Endothelial cell of hepatic sinusoid (primary cell): ENCODE results near the gene VIPAS39.
"Not testable (repeated sequence)": the region's sequence is repeated elsewhere in the genome, so short reads cannot be mapped to it uniquely, and the experiment has no call there.

Experiments used
- in situ Hi-C: cut with HindIII; loops from 2 replicates; pipeline ENCODE4 v1.10.0; 2017; ENCODE audit warnings: low sequenced_read_pairs

The VIPAS39 gene

DNA sequence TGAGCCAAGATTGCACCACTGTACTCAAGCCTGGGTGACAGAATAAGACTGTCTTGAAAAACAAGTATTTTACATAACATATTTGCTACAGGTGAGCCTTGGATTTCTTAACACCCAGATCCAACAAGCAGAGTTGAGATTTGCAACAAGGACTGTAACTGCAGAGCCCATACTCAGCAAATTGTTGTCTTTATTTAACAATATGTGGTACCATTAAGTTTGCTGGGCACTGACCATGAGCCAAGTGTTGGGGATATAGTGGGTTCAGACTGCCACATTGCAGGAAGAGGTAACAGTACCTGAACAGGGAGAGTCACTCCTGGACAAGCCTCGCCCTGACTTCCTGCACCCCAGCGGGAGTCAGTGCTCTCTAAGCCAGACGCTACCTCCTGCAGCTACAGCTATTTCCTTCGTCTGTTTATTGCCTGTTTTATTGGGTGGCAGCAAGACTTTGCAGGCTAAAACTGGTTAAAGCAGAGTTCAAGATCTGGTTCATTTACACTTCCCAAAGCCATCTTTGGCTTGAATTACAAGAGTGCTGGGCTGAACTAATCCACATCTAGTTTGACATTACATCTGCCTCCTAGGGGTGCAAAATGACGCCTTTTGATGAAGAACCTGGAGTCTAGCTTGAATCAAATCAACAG lies 12.9 kb upstream of the VIPAS39 start:
- in situ Hi-C loops, result no loop called here

DNA sequence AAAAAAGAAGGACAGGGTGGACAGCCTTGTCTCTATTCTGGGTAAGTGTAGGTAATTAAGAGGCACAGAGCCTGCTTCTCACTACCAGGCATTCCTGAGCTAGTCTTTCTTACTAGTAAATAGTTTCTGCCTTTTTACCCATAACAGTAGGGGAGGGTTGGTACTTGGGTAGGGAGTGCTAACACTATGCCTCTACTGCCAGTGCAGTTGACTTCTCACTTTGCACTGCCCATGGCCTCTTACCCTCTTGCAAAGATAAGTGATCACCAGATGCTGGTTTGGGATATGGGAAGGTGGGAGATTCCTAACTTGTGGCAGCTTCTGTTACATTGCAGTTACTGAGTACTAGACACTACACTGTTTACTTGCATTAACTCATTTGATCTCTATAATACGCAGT lies 12.1 kb upstream of the VIPAS39 start:
- in situ Hi-C loops, result no loop called here

DNA sequence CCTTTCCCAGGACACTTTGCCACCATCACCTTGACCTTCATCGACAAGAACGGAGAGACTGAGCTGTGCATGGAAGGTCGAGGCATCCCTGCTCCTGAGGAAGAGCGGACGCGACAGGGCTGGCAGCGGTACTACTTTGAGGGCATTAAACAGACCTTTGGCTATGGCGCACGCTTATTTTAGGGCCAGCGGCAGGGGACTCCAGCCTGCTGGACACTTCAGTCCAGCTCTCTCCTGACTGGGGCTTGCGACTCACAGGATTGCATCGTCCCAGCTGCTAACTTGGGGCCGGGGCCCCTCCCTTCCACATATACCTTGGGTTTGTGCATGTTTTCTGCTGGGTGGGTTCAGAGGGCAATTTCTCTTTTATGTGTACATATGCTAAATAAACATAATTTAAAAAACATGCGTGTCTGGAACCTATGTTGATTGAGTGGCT lies 11.7 kb upstream of the VIPAS39 start:
- in situ Hi-C loops, result no loop called here

DNA sequence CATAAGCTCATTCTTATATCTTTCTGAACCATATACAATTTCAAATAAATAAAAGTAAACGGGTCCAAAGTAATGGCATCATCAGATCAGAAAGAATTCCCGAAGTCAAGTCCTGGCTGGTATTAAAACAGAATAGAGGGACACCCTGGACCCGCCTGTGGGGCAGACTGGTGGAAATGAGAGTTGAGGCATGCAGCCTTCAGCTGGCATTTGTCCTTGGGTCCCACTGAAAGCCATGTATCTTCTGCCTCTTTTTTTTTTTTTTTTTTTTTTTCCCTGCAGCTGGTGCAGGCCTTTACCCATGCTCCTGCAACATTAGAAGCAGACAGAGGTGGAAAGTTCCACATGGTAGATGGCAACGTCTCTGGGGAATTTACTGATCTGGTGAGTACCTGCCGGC lies 10.4 kb upstream of the VIPAS39 start:
- in situ Hi-C loops, result no loop called here

DNA sequence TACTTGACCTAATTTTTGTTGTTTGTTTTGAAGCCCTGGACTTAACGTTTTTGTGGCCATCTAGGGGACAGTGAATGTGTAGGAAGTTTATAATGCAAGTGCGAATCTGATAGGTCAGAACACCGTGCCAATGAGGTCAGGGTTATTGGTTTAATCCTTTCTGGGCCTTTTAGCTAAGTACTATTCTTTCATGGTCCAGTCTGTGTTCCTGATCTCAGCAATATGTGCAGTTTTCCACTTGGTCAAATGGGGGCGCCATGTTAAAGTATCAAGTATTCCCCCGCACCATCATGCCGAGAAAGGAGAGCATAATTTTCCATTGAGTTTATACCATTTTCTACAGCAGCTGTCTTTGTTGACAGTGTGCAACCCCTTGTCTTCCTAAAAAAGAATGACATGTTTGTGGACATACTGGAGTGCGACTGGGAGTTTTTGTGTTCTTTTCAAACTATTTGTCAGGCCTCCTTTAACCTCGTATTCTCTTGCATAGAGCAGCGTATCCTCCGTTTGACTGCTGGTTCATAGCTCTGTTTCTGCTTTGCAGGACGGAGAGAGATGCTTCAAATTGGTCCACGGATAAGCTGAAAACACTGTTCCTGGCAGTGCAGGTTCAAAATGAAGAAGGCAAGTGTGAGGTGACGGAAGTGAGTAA lies 1.8 kb upstream of the VIPAS39 start:
- in situ Hi-C loops, result no loop called here

DNA sequence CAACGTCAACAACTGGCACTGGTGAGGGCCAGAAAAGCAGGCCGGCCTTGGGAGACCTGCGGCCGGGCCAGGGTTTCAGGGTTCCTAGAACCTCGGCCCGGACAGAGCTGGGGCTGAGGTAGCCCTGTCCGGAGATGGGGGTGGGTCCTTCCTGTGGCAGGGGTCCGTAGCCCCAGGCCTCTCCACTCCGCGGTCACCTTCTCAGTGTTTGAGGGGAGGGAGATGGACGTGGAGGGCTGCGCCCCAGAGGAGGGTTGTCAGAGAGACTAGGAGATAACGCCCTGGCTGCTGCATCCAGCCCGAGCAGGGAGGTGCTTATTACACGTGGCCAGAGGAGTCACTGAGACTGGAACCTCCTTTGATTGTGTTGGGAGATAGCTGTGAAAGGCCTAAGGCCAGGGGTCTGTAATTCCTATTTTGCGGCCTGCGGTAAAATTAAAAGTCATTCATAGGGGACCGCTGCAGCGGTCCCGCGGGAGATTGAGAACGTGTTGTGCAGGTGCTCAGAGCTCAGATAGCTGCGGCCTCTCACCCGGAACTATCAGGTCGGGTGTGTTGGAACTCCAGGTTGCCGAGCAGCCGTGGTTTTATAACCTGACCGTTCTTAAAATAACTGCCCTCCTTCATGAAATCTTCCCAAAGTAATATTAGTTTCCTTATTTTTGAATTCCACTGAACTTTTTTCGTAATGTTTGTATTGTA lies 999 bp upstream of the VIPAS39 start:
- in situ Hi-C loops, result no loop called here

DNA sequence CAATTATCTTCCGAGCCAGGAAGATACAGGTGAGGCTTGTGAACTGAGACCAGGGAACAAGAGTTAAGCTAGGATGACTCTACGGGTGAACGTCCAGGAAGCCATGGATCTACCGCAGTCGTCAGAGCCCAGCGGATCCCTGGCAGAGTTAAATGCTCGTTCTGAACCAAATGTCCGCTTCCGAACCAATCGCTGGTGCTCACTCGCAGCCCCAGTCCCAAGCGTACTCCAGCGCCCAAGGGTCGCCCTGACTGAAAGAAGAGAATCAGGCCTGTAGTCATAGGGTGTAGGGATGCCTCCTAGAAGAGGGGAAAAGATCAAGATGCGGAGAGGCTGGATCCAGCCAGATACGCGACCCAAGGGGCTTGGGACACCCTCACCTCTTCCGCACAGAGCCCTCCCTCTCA lies 283 bp downstream of the VIPAS39 start:
- in situ Hi-C loops, result no loop called here

DNA sequence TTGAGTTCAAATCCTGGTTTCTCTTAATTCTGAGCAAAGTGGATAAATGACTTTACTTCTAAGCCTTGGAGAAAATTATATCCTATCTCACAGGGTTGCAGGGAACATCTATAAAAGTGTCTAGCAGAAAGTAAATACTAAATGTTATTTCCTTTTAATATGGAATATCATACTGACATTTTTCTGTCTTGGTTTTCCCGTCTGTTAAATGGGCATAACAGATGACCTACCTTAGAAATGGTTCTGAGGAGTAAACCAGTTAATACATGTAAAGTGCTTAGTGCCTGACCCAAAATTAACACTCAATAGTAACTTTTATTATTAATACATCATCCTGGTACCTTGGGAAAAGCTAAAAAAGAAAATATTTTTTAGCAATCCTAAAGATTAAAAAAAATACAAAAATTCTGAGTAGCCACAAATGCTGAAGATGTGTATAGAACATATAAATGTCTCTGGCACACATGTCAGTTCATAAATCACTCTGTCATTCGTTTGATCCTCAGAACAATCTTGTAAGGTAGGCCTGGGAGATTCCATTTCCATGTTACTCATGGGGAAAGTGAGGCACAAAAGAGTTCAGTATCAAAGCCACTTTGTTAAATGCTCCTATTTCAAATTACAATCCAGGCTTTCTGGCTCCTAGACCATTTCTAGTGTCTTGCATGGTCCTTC lies 1.3 kb downstream of the VIPAS39 start:
- in situ Hi-C loops, result no loop called here

DNA sequence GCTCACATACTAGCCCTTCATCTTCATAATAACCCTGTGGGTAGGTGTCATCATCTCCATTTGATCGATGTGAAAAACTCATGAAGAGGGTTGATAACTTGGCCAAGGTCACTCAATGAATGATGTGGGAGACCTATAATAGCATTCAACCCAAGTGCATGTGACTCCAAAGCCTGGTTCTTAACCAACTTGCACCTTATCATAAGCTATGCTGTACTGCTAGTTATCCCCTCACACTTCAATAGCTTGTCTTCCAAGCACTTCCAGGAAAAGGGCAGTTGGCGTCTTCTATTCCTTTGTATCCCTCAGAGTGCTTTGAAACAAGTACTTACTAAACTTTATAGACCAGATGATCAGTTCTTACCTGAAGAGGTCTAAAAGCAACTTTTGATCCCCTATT lies 15.2 kb downstream of the VIPAS39 start:
- in situ Hi-C loops, result no loop called here

DNA sequence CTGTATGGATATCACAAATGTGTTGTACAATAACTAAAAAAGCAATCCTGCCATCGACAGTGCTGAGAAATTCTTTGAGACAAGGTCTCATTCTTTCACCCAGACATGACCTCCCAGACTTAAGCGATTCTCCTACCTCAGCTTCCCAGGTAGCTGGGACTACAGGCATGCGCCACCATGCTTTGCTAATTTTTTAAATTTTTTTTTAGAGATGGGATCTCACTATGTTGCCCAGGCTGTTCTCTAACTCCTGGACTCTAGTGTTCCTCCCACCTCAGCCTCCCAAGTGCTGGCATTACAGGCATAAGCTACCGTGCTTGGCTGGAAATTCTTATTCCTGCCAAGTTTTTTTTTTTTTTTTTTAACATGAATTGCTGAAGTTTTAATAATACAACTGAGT lies 17.5 kb downstream of the VIPAS39 start:
- in situ Hi-C loops, result no loop called here

DNA sequence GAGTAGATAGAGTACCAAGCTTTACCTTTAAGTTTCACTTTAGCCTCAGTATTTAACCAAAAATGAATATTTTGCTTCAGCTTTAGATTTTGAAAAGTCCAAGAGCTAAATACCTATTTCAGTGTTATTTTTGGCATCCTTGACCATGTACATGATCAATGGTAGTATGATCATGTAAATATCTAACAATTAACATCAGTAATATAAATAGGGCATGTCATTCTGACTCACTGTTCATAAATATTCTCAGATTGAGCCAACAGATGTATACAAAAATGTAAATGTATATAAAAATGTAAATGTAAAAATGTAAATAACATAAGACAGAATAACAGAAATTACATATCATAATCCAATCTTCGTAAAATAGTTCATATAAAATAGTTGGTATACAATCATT lies 18.8 kb downstream of the VIPAS39 start:
- in situ Hi-C loops, result no loop called here

DNA sequence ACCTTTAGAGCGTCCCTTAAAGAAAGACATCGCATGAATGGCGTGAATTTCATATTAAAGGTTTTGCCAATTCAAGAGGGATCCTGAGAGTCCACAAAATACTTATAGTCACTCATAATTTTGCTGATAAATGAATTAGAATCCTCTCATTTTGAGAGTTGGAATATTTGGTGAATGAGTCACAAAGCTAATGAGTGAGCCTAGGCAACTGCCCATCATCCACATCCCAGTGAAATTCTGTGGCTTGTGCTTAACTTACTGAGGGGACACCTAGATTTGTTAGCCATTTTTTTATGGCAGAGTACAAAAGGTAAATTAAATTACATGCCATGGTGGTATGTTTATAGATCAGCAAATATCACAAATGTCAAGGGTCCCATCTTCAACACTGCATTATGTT lies 21.4 kb downstream of the VIPAS39 start:
- in situ Hi-C loops, result no loop called here

DNA sequence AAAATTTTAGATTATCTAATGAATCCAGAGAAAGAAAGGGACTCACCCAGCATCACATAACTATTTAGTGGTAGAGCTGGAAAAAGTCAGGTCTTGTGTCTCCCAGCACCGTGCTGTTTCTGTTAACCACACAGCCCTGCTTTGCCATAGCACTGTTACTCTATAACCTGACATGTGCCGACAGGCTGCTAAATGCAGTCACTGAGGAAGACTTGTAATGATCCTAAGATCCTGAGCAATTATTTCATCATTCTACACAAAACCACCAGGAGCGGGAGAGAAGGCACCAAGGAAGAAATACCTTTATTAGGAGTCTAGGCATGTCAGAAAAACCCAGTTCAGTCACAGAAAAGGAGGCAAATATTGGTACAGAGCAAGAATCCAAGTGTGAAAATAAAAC lies 31.0 kb downstream of the VIPAS39 start:
- in situ Hi-C loops, result no loop called here

DNA sequence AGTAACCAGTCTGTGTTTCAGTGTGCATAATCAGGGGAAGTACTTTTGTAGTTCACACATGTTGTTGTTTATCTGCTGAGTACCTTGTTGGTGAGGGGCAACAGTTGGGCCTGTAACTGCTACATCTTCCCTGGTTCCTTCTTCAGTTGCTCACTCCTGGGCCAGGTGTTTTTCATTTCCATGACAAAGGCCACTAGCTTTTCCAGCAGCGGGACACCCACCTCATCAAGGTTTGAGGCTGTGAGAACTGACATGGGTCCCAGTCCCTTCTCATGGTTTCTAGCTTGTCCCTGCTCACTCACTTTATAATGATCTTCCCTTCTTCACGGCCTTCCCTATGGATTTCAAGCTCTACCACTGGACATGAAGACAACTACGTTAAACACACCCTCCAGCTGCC lies 32.5 kb downstream of the VIPAS39 start:
- in situ Hi-C loops, result no loop called here

DNA sequence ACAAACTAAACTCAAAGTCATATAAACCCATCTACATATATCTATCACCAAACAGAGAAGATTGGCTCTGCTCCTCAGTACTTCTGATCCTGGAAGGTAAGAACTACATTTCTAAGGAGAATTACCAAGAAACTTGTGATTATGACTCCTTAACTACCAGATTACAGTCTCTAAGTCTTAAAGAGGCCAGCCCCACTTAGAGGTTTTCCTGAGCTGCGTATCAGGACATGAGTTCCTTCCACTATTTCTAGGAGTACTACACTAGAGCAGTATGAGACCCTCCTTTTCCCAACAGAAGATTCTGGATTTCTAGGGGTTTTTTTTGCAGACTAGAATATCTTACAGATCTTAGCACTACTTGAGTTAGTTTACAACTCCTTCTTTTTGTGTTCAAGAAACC lies 34.0 kb downstream of the VIPAS39 start, which contains the start of gene NOXRED1:
Gene NOXRED1, minus strand, starts transcription at position 101 of the 400 bp plus-strand sequence. CDS start 634 bp downstream, outside the sequence.
- in situ Hi-C loops, result no loop called here

DNA sequence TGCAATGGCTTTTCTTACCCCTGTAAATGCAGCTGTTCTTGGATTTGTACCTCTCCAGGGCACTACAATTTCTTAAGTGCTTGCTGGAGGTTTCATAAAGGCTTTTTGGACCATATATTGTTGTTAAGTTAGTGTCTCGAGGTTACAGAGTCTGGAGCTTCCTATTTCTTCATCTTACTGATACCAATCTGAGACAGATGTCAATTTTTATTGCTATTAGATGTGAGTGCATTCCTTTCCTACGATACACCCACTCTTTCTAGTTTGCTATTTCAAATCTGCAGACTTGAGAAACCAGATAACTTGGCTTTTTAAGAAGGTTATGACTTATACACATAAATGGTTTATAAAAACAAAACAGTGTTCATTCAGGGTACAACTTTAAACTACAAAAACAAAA lies 36.2 kb downstream of the VIPAS39 start:
- in situ Hi-C loops, result no loop called here

DNA sequence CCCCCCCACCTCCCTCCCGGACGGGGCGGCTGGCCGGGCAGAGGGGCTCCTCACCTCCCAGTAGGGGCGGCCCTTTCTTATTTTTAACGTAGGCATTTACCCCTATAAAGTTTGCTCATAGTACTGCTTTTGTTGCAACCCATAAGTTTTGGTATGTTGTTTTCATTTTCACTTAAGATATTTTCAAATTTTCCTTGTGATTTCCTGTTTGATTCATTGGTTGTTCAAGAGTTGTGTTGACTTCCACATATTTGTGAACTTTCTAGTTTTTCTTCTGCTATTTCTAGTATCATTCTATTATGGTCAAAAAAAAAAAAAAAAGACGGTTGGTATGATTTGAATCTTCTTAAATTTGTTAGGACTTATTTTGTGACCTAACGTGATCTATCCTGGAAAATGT lies 40.6 kb downstream of the VIPAS39 start:
- in situ Hi-C loops, result no loop called here

DNA sequence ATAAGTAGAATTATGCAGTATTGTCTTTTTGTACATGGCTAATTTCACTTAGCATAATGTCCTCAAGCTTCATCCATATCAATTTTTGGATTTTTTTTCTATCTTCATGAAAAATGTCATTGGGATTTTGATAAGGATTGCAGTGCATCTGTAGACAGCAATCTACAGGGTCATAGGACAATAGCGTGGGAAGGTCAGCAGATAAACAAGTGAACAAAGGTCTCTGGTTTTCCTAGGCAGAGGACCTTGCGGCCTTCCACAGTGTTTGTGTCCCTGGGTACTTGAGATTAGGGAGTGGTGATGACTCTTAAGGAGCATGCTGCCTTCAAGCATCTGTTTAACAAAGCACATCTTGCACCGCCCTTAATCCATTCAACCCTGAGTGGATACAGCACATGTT lies 41.3 kb downstream of the VIPAS39 start:
- in situ Hi-C loops, result not testable (repeated sequence)

DNA sequence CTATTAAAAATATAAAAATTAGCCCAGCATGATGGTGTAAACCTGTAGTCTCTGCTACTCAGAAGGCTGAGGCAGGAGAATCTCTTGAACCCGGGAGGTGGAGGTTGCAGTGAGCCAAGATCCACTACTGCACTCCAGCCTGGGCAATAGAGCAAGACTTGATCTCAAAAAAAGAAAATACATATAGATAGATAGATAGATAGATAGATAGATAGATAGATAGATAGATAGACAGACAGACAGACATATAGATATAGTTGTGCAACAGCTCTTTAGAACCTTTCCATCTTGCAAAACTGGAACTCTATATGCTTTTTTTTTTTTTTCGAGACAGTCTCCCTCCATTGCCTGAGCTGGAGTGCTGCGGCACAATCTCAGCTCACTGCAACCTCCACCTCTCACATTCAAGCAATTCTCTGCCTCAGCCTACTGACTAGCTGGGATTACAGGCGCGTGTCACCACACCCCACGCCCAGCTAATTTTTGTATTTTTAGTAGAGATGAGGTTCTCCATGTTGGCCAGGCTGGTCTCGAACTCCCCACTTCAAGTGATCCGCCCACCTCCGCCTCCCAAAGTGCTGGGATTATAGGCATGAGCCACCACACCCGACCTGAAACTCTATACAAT lies 41.9 kb downstream of the VIPAS39 start:
- in situ Hi-C loops, result not testable (repeated sequence)

DNA sequence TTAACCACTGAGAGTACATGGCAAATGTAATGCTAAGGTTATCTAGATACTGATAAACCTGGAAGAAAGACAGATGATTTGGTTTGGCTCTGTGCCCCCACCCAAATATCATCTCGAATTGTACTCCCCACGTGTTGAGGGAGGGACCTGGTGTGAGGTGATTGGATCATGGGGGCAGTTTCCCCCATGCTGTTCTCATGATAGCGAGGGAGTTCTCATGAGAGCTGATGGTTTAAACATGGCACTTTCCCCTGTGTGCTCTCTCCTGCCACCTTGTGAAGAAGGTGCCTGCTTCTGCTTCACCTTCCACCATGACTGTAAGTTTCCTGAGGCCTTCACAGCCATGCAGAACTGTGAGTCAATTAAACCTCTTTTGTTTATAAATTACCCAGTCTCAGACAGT lies 48.3 kb downstream of the VIPAS39 start:
- in situ Hi-C loops, result no loop called here

DNA sequence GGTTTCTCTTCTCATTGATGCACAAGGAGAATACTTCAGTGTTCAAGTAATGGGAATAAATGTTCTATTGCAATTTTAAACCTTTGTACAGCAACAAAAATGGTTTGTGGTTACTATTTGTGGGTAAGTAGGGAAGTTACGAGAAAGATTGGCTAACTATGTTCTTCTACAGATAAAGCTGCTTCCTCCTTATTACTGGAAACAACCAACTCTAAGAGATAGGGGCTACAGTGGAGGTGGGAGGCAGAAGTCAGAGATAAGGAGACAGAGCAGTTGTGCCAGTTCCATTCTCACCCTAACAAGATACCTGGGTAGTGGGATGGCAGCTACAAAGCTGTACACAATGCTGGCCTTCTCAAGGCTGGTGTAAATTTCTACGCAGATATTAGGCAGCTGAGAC lies 50.2 kb downstream of the VIPAS39 start:
- in situ Hi-C loops, result no loop called here
